H9 (cell line): ENCODE measurements around the gene L3MBTL4. TPM values are rescaled to one million over a fixed set of nuclear protein-coding genes. Genes with fewer than 3 reads are reported as not detected.

Experiments used
- DNase-seq: peaks from one replicate; pipeline ENCODE4 v3.0.0-alpha.2; 2017
- H2AFZ ChIP-seq: one replicate; pipeline ENCODE4 v1.6.1; 2013; ENCODE audit warnings: mild to moderate bottlenecking, low read length, control low read depth, moderate library complexity
- H2AK5ac ChIP-seq: 2 replicates; pipeline ENCODE4 v1.6.1; 2013; ENCODE audit warnings: low read length, control low read depth, mixed read lengths; ENCODE audit not compliant: insufficient read length
- H2BK120ac ChIP-seq: one replicate; pipeline ENCODE4 v1.6.1; 2013; ENCODE audit warnings: low read depth, mild to moderate bottlenecking, low read length, control low read depth, inconsistent platforms; ENCODE audit not compliant: poor library complexity, severe bottlenecking
- H2BK12ac ChIP-seq: 2 replicates; pipeline ENCODE4 v1.6.1; 2013; ENCODE audit warnings: low read length, control low read depth, mixed read lengths, low read depth; ENCODE audit not compliant: insufficient read length
- H2BK15ac ChIP-seq: 2 replicates; pipeline ENCODE4 v1.6.1; 2013; ENCODE audit warnings: low read depth, low read length, control low read depth
- H2BK20ac ChIP-seq: one replicate; pipeline ENCODE4 v1.6.1; 2013; ENCODE audit warnings: low read depth, mild to moderate bottlenecking, low read length, control low read depth, inconsistent platforms; ENCODE audit not compliant: poor library complexity, severe bottlenecking
- H2BK5ac ChIP-seq: 2 replicates; pipeline ENCODE4 v1.6.1; 2013; ENCODE audit warnings: low read length, control low read depth, mixed read lengths; ENCODE audit not compliant: insufficient read length
- H3K14ac ChIP-seq: 2 replicates; pipeline ENCODE4 v1.6.1; 2013; ENCODE audit warnings: low read length, control low read depth; ENCODE audit not compliant: insufficient read depth
- H3K18ac ChIP-seq: 2 replicates; pipeline ENCODE4 v1.6.1; 2013; ENCODE audit warnings: low read depth, mild to moderate bottlenecking, mixed read lengths, low read length, control low read depth; ENCODE audit not compliant: insufficient read length
- H3K23ac ChIP-seq: 2 replicates; pipeline ENCODE4 v1.6.1; 2013; ENCODE audit warnings: low read length, control low read depth, mixed read lengths, low read depth; ENCODE audit not compliant: insufficient read length
- H3K23me2 ChIP-seq: 2 replicates; pipeline ENCODE4 v1.6.1; 2013; ENCODE audit warnings: low read depth, mild to moderate bottlenecking, mixed read lengths, low read length, control low read depth; ENCODE audit not compliant: insufficient read length, poor library complexity, severe bottlenecking
- H3K27ac ChIP-seq: 2 replicates; pipeline ENCODE4 v1.5.1; 2013; ENCODE audit warnings: low read length, control low read depth, mixed read lengths, low read depth; ENCODE audit not compliant: insufficient read length
- H3K27me3 ChIP-seq: 2 replicates; pipeline ENCODE4 v1.6.1; 2013; ENCODE audit warnings: low read length, control low read depth, inconsistent platforms; ENCODE audit not compliant: insufficient read depth
- H3K4ac ChIP-seq: 2 replicates; pipeline ENCODE4 v1.6.1; 2013; ENCODE audit warnings: low read depth, mild to moderate bottlenecking, control low read depth, inconsistent platforms, low read length, moderate library complexity
- H3K4me1 ChIP-seq: 2 replicates; pipeline ENCODE4 v1.6.1; 2013; ENCODE audit warnings: low read length, control low read depth, inconsistent platforms; ENCODE audit not compliant: insufficient read depth
- H3K4me2 ChIP-seq: 2 replicates; pipeline ENCODE4 v1.6.1; 2013; ENCODE audit warnings: low read length, control low read depth, mixed read lengths; ENCODE audit not compliant: insufficient read length, insufficient read depth
- H3K56ac ChIP-seq: 2 replicates; pipeline ENCODE4 v1.6.1; 2013; ENCODE audit warnings: low read depth, mild to moderate bottlenecking, mixed read lengths, low read length, control low read depth; ENCODE audit not compliant: insufficient read length
- H3K79me1 ChIP-seq: 2 replicates; pipeline ENCODE4 v1.6.1; 2013; ENCODE audit warnings: low read depth, mild to moderate bottlenecking, moderate library complexity, low read length, control low read depth, inconsistent platforms; ENCODE audit not compliant: insufficient read depth, poor library complexity, severe bottlenecking
- H3K79me2 ChIP-seq: 2 replicates; pipeline ENCODE4 v1.6.1; 2013; ENCODE audit warnings: low read length, control low read depth, inconsistent platforms; ENCODE audit not compliant: insufficient read depth
- H3K9ac ChIP-seq: 2 replicates; pipeline ENCODE4 v1.6.1; 2013; ENCODE audit warnings: low read length, control low read depth, mixed read lengths; ENCODE audit not compliant: insufficient read length; ENCODE audit errors: extremely low read depth
- H3K9me3 ChIP-seq: one replicate; pipeline ENCODE4 v1.6.1; 2013; ENCODE audit warnings: low read depth, low read length, inconsistent platforms; ENCODE audit not compliant: control insufficient read depth
- H3T11ph ChIP-seq: one replicate; pipeline ENCODE4 v1.6.1; 2013; ENCODE audit warnings: mild to moderate bottlenecking, low read length, control low read depth, inconsistent platforms
- H4K20me1 ChIP-seq: one replicate; pipeline ENCODE4 v1.6.1; 2013; ENCODE audit not compliant: control insufficient read depth, insufficient read length, insufficient read depth
- H4K5ac ChIP-seq: 2 replicates; pipeline ENCODE4 v1.6.1; 2013; ENCODE audit warnings: low read depth, mild to moderate bottlenecking, mixed read lengths, low read length, control low read depth; ENCODE audit not compliant: insufficient read length
- H4K8ac ChIP-seq: replicated peaks from 2 replicates; pipeline ENCODE4 v1.6.1; 2013; ENCODE audit warnings: low read length, control low read depth, mixed read lengths, low read depth; ENCODE audit not compliant: insufficient read length
- H4K91ac ChIP-seq: 2 replicates; pipeline ENCODE4 v1.6.1; 2013; ENCODE audit warnings: low read depth, mild to moderate bottlenecking, moderate library complexity, mixed read lengths, low read length, control low read depth; ENCODE audit not compliant: insufficient read length
- H3K27ac Mint-ChIP-seq, 3 experiments: 2 replicates in 2 of 3; 3 replicates in 1 of 3; pipeline ENCODE4 v1.8.0; 2020 to 2021; ENCODE audit warnings: mixed read lengths in 3 of 3, mild to moderate bottlenecking in 1 of 3, moderate library complexity in 1 of 3
- H3K27me3 Mint-ChIP-seq: 2 replicates; pipeline ENCODE4 v1.8.0; 2021; ENCODE audit warnings: low read depth, mild to moderate bottlenecking, moderate library complexity, mixed read lengths
- H3K36me3 Mint-ChIP-seq, 3 experiments: 2 replicates in 2 of 3; 3 replicates in 1 of 3; pipeline ENCODE4 v1.8.0; 2020 to 2021; ENCODE audit warnings: low read depth in 3 of 3, mixed read lengths in 3 of 3; ENCODE audit not compliant: insufficient read depth in 1 of 3
- H3K4me1 Mint-ChIP-seq, 2 experiments: 2 replicates each; pipeline ENCODE4 v1.8.0; 2020; ENCODE audit warnings: mixed read lengths in 2 of 2
- H3K4me3 Mint-ChIP-seq, 2 experiments: 2 replicates in 1 of 2; 3 replicates in 1 of 2; pipeline ENCODE4 v1.8.0; 2020 to 2021; ENCODE audit warnings: mild to moderate bottlenecking in 2 of 2, mixed read lengths in 2 of 2, moderate library complexity in 1 of 2
- H3K9me3 Mint-ChIP-seq, 2 experiments: 2 replicates in 1 of 2; 3 replicates in 1 of 2; pipeline ENCODE4 v1.8.0; 2020; ENCODE audit warnings: mild to moderate bottlenecking in 2 of 2, mixed read lengths in 2 of 2, moderate library complexity in 1 of 2
- WGBS: extraction: QIAGEN DNeasy Blood & Tissue Kit; methylation state at CpG from one replicate; pipeline ENCODE4 v1.1.7; 2013; ENCODE audit warnings: missing lambda C conversion rate, low lambda C conversion rate, mixed read lengths; ENCODE audit not compliant: insufficient read length; ENCODE audit errors: extremely low coverage; 5-methylcytosine and 5-hydroxymethylcytosine counted together
- total RNA-seq: library from RNA; stranded (reverse); gene quantifications from 2 replicates; pipeline ENCODE4 v1.2.1, GENCODE V29; 2021
- TF ChIP-seq, protein P1 (sequence below): fragments of 200-600 bp; sonication (generic); conservative IDR thresholded peaks from 3 replicates; pipeline ENCODE4 v1.8.0; 2021; ENCODE audit warnings: antibody characterized with exemption, mild to moderate bottlenecking

The L3MBTL4 gene
- total RNA-seq, 1 experiment from 2014 or later, result 1.9 TPM

DNA sequence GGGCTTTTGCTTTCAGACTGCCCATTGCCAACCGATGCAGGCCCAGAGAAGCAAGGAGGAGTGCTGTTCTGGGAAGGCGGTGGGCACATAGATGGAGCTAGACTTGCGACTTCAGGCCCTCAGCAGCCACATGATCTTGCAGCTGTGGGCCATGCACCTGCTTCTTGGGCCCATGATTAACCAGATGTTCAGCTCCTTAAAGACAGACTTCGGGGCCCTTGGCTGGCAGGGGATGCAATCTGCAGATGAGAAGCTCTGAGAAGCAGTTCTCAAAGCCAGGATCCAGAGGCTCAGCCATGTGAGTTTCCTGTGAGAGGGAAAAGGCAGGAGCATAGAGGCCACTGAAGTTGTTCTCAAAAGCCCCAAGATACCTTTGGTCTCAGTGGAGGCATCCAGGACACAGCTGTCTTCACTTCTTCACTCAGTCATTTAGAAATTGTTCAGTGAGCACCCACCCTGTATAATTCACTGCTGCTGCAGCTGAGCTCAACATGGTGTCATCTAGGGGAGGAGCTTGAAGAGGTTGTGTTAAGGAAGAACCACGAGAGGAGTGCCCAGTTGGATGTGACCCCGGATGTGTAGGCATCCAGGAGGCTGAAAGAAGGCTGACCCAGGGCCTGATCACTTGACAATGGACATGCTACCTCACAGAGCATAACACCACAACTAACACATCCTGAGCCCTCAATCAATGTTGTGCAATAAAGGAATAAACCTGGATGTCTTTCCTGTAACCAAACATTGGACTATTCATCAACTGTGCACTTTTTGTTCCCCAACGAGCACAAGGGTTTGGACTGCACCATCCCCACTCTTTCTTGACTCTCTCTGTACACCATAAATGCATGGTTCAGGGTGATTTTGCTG, 474.7 kb downstream of the L3MBTL4 start:
- WGBS, result no CpG with 5 or more reads among the region's 7 CpGs
- H3K27me3 Mint-ChIP-seq, result no peaks in the 10 kb centered on the region; the same call in none of the 2 replicates
- Histone ChIP-seq H3K4ac (no peak overlapping the region), H2AFZ (no peak overlapping the region), H3K56ac (no peak overlapping the region), H3K4me1 (peaks cover 9% of the 10 kb centered on the region), H4K91ac (no peak overlapping the region), H3T11ph (no peak overlapping the region), H4K5ac (no peak overlapping the region), H3K79me2 (no peaks in the 10 kb centered on the region), H3K9me3 (no peaks in the 10 kb centered on the region), H4K20me1 (no peaks in the 10 kb centered on the region), H4K8ac (no peak overlapping the region), H3K9ac (no peak overlapping the region), H2AK5ac (no peak overlapping the region), H3K14ac (no peak overlapping the region), H3K23me2 (no peaks in the 10 kb centered on the region), H2BK12ac (no peak overlapping the region), H2BK20ac (no peak overlapping the region), H3K4me2 (no peak overlapping the region), H2BK15ac (no peak overlapping the region), H3K27ac (no peak overlapping the region), H3K23ac (no peak overlapping the region), H3K27me3 (no peaks in the 10 kb centered on the region), H3K79me1 (no peaks in the 10 kb centered on the region), H2BK120ac (no peak overlapping the region), H2BK5ac (no peak overlapping the region), H3K18ac (no peak overlapping the region)
- H3K9me3 Mint-ChIP-seq, result no peaks in the 10 kb centered on the region
- no peaks in the 10 kb centered on the region; a peak in 1 of 7 replicates for H3K36me3 Mint-ChIP-seq
- H3K4me1 Mint-ChIP-seq, result peaks cover 21 to 25% of the 10 kb centered on the region in 2 experiments
- peak overlapping the region in 1 of 3 experiments; percentile 30; a peak in 1 of 7 replicates for H3K27ac Mint-ChIP-seq
- no peak for DNase-seq
- no peak overlapping the region for H3K4me3 Mint-ChIP-seq
- TF ChIP-seq, protein P1, sequence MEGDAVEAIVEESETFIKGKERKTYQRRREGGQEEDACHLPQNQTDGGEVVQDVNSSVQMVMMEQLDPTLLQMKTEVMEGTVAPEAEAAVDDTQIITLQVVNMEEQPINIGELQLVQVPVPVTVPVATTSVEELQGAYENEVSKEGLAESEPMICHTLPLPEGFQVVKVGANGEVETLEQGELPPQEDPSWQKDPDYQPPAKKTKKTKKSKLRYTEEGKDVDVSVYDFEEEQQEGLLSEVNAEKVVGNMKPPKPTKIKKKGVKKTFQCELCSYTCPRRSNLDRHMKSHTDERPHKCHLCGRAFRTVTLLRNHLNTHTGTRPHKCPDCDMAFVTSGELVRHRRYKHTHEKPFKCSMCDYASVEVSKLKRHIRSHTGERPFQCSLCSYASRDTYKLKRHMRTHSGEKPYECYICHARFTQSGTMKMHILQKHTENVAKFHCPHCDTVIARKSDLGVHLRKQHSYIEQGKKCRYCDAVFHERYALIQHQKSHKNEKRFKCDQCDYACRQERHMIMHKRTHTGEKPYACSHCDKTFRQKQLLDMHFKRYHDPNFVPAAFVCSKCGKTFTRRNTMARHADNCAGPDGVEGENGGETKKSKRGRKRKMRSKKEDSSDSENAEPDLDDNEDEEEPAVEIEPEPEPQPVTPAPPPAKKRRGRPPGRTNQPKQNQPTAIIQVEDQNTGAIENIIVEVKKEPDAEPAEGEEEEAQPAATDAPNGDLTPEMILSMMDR, result no peak
